Glomerular visceral epithelial cell (primary cell): Measurements from ENCODE around the gene CACNA1S.

Experiments used
- DNase-seq: peaks from one replicate; pipeline ENCODE4 v3.0.0-alpha.2; 2016; ENCODE audit errors: extremely low spot score

Gene CACNA1S

DNA sequence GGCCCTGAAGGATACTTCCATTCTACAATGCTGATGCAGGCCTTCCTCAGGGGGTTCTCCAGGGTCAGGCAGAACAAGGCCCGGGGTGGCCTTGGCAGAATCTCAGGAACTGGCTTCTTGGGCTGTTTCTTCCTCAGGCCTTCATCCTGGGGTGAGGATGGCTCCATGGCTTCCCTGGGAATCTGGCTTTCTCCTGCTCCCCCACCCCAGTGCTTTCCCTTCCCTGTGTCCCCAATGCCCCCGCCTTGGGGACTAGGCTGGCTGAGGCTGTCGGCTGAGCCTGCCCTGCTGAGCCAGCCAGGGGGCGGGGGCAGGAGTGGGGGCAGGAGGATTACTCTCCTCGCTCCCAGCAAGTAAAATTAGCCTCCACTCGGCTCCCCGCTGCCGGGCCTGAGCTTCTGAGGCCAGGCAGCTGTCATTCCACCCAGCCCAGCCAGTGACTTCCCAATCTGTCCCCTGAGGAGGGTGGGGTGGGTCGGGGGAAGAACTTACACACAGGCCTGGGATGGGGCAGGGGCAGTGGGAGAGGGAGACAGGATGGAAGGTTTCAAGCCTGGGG is at the start of gene CACNA1S:
CACNA1S (minus strand) TSS at position 254 of the 559 bp plus-strand sequence; CDS start at position 167, 87 bp downstream.
- no peak for DNase-seq

DNA sequence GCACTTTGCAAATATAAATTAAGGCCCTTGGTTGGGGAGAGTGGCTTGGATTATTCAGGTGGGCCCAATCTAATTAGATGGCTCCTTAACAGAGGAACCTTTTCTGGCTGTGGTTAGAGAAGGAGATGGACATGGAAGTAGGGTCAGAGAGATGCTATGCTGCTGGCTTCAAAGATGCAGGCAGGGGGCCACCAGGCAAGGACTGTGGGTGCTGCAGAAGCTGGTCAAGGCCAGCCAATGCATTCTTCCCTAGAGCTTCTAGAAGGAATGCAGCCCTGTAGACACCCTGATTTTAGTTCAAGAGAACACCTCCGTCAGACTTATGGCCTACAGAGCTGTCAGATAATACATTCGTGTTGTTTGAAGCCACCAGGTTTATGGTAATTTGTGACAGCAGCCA is 45.7 kb upstream of the CACNA1S start:
- no peak for DNase-seq

DNA sequence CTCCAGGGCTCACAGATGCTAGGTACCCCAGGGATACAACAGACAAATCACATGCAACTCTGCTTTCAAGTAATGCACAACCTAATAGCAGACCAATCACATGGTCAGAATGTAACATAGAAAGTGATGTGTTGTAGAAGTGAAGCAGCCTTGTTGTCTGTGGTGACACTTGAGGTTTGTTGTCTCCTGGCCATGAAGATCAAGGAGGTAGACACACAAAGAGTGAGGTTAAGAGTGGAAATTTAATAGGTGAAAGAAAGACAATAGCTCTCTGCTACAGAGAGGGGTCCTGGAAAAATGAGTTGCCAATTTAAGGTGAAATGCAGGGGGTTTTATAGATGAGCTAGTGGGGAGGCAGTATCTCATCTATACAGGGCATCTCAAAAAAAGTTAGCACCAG is 44.6 kb upstream of the CACNA1S start:
- no peak for DNase-seq

DNA sequence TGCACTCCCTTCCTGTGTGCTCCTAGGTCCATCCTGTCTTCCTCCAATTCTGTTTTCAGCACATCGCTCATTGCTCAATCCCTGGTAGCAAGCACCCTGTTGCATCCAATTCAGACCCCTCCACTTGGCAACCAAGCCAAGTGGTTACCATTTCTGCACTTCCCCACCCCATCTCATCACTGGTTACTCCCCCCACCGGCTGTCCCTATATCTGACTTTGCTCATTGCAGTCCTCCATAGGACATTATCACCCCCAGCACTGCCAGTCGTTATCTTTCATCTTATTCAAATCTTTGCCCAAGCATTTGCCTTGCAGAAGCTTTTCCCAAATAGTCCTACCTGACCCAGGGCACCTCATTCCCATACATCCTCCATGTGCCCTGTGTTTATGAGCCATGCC is 44.1 kb upstream of the CACNA1S start:
- no peak for DNase-seq

DNA sequence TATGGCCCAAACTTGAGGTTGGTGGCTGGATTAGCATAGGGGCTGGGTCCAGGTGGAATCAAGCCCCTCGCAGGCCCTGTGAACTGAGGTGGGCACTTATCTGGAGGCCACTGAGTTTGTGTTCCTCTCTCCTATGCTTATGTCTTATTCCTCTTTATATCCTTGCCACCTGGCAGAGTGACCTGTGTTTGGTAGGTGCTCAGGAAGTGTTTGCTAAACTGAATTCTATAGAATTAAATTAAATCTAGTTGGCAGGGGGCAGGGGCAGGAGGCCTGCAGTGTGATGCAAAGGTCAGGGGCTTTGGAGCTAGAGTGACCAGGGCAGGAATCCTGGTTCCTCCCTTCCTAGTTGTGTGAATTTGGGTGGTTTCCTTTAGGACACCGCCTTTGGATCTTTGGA is 43.1 kb upstream of the CACNA1S start:
- DNase-seq = no peak

DNA sequence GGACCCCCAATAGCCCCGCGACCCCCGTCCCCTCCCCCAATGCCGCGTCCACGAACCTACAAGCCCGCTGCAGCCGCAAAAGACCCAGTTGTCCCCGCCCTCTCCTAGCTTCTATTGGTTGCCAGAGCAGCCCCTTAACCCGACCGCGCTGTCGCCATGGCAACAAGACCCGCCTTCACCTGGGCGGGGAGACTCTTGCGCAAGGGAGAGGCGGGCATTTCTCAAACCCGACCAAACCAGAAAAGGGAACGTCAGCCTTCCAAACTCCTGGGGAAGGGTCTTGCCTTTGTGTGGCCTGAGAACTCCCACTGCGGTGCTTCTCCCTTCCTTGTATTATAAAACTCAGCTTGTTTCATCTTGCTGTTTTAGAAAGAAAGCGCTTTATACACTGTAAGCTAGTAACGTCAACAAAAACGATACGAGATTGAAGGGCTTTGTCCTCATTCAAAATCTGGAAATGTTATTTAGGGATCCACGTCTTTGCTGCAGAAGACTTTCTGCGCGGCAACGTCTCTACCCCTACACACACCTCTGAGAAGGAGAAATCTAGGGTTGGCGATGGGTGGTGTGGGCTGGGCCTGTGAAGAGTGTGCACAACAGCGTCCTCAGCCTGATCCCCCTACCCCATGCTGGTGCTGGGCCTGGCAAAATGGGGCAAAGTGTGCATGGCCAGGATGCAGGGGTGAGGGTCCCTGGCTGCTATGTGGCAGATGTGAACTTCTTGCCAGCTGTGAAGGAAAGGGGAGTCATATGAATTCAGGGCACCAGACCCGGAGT is 42.4 kb upstream of the CACNA1S start, which contains the start of gene TMEM9:
TMEM9 (minus strand) TSS at position 86 of the 777 bp plus-strand sequence. CDS start 551 bp downstream, outside the sequence.
- DNase-seq = peak; percentile 97

DNA sequence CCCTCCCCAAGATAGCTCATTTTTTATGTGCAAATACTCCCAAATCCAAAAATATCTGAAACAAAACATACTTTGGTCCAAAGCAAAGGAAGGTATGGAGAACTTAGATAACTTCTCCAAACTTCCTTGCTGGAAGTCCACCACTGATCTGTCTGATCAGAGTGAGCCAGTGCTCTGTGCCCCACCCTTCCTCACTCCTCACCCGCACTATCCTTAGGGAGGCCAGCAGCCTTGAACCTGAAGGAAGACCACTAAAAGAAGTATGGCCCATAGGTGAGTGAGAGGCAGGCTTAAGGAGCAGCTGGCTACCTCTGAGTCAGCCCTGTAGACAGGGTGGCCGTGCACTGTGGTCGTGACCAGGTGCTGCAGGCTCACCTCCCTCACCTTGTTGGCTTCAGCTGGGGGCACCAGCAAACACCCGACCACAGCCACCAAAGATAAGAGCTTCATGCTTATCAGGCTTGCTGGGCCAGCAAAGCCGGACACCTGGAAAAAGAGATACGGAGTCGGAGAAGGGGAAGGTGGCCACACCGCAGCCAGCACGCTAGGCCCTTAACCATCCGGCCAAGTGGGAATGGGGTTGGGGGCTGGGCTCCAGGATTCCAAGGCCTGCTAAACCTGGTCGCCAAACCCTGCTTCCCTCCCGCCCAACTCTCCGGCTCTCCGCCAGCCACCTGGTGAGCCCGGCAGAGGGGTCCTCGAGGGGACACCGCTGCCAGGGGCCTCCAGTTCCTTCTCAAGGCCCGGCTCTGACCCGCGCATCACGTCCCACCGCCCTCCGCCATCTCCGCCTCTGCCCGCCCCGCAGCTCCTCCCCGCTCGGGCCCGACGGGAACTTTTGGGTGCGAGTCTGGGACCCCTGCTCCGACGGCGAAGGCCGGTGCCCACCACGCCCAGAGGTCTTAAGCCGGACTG is 41.5 kb upstream of the CACNA1S start:
- DNase-seq = no peak

DNA sequence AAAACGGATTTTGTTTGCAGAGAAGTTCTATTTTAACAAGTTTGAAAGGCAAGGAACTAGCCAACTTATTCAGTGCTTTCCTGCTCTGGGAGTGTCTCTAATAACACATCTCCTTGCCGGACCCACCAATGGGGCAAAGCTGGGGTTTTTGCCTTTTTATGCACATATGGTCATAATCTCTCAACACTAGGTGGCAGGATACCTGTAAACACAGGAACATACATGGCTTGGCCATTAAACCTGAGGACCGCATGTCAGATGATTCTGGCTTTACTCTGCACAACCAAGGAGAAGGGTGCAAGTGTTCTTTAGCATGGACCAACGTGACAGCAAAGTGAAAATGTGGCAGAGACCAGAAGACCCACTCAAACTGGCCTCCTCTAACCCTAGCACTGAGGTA is 37.2 kb upstream of the CACNA1S start:
- DNase-seq = peak; percentile 44

DNA sequence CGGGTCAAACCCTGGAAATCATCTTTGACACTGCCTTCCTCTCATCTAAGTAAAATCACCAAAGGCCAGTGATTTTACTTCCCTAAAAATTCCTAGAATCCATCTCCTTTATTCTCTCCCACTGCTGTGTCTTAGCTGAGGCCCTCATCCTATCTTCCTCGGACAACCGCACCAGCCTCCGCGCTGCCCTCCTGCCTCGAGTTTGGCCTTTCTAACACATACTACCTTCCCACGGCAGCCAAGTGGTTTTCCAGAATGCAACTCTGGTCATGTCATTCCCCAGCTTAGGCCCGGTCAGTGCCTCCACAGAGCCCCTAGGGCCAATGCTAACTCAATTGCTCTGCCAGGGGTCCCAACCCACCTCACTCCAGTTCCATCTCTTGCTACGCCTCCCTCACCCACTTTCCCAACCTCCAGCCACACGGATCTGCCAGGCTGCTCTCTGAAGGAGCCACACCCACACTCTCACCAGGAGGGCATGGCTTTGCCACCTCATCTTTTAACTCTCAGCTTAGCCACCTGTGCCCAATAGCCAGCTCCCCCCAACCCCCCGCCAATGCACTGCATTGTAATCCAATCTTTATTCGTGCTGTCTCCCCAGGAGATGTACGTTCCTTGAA is 35.3 kb upstream of the CACNA1S start:
- no peak for DNase-seq

DNA sequence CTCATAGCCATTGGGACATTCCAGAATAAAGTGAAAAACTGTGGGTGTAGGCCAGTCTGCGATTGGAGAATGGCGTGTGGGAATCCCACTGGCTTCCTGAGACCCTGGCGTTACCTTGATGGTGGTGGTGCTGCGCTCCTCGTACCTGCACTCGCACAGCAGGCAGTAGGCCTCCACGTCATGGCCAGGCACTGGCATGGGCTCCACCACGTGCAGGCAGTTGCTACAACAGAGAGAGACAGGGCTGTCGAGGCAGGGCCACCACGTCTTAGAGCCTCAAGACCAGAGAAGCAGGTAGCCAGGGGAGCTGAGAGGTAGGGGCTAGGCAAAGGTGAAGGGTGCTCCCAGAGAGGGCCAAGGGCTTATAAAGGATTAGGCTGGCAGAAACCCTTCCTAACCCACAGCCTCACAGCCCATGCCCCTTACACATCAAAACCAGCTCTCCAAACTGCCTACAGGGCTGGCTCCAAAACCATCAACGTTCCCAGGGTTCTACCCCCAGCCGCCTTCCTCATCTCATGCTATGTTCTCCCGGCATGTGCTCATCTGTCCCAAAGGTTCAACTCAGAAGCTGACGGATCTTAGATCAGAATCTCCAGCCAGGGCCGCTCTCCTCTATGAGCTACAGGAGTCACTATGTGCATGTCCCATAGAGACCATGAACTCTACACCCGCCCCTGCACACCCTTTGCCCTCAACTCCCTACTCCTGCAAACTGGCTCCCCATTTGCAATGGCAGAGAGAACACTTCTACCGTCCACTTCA is 34.6 kb upstream of the CACNA1S start:
- no peak for DNase-seq

DNA sequence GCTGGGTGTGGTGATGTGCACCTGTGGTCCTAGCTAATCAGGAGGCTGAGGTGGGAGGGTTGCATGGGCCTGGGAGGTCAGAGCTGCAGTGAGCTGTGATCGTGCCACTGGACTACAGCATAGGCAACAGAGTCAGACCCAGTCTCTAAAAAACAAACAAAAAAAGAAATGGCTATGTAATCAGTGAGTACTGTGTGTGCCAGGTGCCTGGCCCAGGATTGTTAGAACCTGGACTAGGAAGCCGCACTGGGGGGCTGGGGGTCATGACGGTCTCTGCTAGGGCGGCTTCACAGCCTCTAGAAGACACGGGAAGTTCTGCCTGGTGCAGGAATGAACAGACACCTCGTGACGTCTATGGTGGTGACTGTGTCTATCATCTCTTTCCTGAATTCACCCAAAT is 33.6 kb upstream of the CACNA1S start:
- DNase-seq = no peak

DNA sequence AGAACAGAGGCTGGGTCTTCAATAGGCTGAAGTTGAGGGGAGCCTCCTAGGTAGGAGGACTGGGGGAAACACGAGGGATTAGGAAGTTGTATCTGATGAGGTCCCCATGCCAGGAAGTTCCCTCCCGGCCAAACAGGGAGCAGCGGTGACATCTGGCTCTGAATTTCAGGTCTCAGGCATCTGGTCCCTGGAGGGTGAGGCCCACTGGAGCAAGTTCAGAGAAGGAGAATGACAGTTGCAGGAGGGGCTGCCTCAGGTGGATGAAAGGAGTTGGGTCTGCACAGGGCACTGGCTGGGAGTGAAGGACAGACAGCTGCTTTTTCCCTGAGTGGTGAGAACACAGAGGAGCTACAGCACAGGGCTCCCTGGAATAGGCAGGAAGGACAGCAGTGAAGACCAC is 32.9 kb upstream of the CACNA1S start:
- DNase-seq = no peak

DNA sequence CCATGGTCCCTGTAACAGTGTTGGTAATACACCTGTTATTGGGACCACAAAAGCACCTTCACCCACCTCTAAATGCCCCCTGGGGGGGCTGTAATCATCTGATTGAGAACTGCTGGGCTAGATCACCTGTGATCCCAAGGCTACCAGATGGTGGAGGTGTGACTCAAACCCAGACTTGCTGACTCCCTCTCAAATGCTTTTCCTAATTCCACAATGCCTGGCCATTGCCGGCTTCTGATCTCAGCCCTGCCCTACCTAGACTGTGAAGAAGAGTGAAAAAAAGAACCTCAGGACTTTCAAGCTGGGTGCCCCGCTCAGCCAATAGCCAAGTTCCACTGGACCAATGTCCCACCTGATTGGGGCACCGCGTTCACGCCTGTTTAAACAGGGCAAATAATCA is 32.5 kb upstream of the CACNA1S start:
- no peak for DNase-seq

DNA sequence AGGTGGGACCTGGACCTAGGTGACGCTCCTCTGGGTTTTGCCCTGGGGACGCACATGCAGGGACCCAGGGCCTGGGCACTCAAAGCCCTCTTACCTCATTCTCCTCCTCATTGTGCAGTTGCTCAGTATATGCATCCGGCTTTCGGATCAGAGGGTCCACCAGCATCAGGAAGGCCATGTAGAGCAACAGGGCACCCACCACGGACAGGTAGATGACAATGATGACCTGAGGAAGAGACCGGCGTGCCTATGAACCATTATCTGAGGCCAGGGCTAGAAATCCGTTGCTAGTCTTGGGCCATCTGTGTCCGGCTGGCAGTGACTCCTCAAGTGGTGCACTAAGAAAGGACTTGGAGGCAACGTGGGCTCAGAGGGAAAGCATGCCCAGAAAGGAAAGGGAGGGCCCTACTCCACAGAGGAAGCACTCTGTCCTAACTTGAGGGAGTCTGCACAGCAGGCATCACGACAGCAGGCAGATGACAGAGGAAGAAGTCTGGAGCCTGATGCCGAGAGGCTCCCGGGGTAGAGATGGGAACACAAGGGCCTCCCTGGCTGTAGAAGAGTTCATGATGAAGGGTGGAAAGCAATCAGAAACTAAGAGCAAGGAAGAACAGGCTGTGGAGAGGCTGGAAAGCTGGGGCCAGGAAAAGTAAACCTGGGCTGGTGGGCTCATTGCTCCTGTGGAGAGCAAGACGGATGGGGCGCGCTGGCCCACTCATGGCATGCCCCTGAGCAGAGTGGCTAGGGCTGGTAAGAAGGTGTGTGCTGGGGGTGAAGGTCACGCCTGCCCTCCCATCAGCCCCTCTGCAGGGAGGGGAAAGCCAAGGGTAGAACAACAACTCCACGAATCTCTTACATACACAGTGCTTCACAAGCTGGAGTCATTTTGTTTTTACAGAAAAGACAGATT is 31.8 kb upstream of the CACNA1S start:
- no peak for DNase-seq

DNA sequence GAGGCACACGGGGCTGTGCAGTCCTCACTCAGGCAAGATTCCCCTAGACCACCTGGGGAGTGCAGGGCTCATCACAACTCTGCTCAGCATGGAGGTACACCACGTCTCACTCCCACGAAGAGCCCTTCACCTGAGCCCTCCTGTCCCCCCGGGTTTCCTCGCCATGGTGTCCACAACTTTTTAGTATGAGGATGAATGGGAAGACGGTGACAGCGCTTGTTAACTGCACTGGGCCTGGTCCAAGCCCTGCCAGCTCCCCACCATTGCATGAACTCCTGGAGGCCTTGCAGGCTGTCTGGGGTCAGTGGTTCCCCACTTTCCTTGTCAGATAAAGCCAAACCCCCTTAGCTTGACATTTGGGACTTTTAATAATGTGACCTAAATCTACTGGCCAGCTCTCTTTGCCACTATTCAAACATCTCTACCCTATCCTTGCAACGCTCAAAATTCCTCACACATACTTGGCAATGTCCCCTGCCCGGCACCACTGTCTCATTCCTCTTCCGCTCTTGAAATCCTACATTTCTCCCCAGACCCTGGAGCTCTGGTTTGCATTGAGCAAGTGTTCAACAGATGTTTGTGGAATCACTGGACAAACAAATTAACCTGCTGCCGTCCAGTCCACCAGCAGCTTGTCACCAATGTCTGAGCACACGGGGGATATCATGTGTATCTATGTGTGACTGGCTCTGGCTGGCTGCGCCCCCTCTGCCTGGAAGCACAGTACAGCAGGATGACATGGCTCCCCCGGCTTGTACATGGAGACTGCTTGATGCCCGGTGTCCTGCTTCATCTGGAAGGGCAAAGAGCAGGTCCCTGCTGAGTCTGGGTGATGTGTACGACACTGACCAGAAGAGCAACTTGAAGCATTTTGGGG is 30.9 kb upstream of the CACNA1S start:
- no peak for DNase-seq

DNA sequence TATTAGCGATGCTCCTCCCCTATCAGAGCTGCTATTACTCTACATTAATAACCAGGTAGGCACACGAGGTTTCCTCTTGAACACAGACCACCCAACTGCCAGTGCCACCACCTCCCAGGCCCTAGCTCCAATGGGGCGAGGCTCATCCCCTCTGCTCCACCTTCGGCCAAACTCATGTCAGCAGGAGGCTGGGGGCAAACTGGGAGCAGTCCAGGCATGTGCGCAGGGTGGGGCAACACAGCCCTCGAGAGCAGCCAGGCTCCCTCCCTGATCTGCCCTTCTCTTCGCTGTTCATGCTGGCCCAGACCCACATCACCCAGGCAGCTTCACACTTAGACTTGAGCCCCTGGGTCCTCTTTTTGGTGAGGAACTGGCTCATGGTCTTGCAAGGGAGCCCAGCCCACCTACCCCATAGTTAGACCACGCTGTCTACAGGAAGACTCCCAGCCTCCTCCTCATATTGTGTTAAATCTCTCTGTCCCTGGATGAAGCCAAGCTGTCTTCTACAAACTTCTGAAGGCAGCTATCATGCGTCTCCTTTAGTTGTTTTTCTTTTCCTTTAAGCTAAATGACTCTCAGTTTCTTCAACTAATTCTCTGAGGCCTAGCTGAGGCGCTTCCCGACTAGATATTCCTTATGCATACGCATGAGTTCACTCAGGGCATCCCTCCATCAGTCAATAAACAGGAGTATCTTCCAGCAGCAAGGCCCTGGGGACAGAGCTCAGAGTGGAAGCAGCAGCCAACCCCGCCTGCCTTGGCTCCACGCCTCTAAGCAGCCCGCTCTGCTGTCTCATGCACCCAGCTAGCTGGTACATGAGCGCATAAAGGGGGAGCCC is 30.0 kb upstream of the CACNA1S start:
- DNase-seq = no peak

DNA sequence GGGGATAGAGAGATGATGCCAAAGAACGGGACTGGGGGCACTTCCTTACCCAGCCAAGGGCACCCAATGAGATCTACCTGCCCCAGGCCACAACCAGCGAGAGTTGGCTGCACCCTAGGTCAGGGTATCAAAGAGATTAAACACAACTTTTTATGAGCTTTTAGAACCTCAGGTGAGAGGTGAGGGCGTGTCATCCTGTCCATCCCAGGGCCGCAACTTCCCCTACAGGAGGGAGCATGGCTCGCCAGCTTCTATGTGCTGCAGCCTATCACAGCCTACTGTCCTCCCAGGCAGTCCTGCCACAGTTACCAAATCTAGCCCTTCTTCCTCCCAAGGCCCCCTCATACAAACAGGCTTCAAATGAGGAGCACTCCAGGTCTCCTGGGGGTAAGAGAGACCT is 29.2 kb upstream of the CACNA1S start:
- no peak for DNase-seq

DNA sequence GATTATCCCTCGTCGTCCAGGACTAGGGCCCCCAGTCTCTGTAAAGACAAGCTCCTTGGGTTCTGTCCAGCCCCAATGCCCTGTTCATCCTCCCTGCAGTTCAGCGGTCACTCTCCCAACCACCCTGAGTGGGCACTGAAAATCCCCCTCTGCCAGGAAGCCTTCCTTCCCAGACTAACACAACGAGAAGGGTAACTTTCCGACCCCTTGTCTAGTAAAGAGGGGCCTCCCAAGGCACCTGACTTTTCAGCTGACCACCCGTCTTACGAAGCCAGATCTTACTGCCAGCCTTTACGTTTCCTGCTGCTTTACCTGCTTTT is 28.7 kb upstream of the CACNA1S start:
- DNase-seq = no peak
